Amniotic epithelial cell (primary cell): Measurements from ENCODE around the gene TMEM54.
A peak's percentile ranks its signal among the peaks of the same experiment; 100 is the strongest.

Source experiments
- DNase-seq: peaks from one replicate; pipeline ENCODE4 v3.0.0-alpha.2; 2010; ENCODE audit warnings: low read depth

Gene TMEM54

DNA sequence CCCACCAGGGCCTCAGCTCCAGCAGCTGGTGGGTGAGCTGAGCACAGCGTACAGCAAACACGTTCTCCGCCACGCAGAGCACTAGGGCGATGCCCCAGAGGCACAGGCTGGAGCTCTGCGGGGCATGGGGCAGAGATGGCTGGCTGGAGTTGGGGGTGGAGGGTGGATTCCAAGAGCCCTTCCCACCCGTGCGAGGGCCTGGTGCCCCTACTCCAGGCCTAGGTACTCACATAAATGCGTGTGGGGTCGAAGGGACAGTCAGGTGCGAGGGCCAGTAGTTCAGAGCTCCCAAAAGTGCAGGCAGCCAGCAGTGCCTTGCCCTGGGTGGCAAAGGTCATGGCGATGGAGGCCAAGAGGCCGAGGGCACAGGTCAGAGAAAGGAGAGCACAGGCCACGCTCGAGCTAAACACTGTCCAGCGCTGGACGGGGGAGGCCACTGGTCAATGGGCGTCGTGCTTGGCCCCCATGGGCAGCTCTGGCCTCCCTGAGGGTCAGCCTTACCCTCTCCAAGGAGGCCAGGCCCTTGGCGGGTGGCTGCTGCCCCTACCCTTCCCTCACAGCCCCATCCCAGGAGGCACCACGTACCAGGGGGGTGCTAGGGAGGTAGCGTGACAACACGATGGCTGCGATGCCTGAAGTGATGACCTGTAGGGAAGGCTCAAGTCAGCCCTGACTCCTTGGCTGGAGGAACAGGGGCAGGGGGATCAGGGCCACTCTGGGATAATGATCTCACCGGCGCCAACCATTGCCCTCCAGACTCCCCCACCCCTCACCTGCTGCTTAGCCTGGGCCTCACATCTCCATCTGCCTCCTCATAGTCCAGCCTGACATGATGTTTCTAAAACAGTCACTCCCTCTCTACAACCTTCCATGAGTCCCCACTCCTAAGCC lies 5.6 kb downstream of the TMEM54 start:
- no peak for DNase-seq

DNA sequence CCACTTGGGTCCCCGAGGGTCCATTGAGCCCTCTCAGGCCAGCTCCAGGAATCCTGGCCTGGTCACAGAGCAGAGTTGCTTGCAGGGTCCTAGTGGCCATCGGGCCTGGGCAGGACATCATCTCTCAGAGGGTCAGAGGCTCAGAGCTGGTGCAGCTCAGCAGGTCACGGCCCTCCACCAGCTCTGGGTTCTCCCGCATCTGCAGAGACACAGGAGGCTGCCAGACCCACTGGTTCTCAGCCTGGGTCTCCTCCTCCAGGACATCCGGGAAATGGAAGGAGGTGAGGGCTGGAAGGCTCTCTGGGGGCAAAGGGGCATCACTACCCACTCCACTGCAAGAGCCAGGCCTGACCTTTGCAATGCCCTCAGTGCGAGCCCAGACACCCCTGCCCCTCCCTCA lies 6.5 kb downstream of the TMEM54 start:
- no peak for DNase-seq

DNA sequence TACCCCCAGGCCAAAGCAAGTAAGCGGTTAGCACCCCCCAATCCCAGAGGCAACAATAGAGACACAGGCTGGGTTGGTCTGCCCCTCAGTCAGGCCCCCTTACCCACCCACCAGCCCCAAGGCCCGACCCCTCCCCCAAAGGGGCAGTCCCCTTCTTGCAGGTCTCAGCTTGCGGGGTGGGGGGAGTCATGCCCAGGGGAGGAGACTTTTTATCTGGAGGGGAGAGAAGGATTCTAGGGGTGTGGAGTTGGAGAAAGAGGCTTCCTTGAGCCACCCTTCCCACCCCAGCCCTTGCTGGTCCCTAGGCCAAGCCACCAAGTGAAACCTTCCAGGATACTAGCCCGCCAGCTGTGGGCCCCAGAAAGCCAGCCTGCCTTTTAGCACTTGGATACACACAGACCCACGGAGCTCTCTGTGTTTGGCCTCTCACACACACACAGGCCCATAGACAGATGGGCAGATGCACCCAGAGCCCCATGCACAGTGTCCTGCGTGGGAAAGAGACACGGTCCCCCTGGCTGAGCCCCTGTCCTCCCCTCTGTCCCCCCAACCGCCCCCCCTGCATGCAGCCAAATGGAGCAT lies 7.1 kb downstream of the TMEM54 start:
- no peak for DNase-seq

DNA sequence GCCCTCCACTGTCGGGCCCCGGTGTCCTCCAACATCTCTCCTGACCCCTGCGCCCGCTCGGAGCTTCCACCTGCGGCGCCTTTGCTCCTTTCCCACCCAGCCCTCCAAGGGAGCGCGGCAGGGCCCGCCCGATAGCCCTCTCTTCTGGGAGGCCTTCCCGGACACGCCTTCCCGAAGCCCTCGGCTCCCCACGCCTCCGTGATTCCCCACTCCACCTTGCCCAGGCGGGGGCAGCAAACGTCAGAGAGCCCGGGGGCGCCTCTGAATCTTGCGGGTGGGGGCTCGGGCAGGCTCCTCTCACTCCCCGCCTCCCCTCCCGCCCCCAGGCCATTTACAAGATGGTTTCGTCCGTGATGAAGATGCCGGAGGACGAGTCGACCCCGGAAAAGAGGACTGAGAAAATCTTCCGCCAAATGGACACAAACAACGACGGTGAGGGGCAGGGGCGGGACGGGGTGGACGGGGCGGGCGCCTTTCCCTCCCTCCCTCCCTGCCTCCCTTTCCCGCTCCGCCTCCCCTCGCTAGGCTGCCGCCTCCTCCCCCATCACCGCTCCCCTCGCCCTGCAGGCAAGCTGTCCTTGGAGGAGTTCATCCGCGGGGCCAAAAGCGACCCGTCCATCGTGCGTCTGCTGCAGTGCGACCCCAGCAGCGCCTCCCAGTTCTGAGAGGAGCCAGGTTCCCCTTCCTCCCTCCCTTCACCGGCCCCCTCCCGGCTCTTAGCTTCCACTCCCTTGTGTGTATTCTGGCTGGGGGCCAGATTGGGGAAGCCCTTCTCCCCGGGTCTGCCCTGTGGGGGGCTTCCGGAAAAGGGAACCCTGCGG lies 7.8 kb downstream of the TMEM54 start:
- DNase-seq, result peak; percentile 7

DNA sequence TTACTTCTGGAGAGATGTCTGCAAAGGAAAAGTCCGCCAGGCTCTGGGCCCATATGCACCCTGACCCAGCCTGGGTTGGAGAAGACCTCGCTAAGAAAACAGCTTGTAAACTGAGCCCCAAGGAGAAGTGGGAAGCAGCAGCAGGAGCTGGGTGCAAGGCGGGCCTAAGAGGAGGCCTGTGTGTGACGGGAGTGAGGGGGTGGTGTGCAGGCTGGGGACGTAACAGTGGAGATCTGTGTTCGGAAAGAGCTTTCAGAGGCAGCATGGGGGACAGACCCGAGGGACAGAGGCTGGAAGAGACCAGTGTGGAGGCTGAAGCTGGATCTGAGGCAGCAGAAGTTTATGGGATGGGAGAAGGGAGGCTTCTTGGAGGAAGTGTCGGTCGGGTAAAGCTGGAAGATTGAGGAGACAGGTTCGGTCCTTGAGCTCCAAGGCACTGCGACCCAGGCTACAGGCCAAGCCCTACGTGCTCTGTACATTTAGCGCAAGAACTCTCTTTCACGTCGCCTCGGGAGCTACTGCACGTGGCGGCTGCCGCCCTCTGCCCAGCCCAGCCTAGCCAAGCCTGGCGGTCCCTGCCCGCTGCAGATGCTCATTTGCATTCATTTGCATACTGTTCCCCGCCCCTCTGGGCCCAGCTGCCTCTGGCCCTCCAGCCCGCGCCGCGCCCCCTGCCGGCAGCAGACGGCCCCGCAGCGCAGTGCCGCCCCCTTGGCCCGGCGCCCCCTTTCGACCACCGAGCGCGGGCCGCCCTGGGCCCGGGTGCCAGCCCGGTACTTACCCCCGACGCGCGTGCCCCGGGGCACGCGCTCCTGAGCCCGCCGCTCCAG lies 8.6 kb downstream of the TMEM54 start:
- peak; percentile 11 for DNase-seq

DNA sequence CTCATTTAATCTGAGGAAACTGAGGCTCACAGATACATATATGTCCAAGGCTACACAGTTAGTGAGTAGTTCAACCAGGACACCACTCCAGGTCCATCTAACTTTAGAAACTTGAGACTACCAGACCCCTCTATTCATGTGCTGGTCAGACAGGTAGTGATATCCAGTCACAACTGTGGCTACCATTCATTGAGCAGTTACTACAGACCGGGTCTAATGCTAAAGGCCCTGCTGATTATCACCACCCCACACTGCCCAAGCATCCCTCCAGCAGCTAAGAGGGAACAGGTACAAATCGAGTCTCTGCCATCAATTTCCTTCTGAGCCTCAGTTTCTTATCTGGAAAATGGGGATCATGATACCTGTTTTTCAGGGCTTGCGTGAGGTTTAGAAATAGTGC lies 9.6 kb downstream of the TMEM54 start:
- DNase-seq, result no peak

DNA sequence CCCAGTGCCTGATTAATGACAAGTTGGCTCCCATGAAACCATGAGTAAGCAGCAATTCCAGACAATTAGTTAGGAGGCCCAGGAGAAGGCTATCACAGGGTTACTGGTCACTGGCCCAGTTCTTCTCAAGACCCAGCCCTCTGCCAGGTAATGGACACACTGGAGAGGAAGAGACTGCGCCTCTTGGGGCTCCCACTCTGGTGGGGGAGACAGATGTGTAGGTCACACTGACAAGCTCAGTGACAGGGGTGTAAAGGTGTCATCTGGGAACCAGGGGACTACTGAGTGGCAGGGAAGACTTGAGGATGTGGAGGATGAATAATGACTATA lies 10.0 kb downstream of the TMEM54 start:
- peak; percentile 8 for DNase-seq

DNA sequence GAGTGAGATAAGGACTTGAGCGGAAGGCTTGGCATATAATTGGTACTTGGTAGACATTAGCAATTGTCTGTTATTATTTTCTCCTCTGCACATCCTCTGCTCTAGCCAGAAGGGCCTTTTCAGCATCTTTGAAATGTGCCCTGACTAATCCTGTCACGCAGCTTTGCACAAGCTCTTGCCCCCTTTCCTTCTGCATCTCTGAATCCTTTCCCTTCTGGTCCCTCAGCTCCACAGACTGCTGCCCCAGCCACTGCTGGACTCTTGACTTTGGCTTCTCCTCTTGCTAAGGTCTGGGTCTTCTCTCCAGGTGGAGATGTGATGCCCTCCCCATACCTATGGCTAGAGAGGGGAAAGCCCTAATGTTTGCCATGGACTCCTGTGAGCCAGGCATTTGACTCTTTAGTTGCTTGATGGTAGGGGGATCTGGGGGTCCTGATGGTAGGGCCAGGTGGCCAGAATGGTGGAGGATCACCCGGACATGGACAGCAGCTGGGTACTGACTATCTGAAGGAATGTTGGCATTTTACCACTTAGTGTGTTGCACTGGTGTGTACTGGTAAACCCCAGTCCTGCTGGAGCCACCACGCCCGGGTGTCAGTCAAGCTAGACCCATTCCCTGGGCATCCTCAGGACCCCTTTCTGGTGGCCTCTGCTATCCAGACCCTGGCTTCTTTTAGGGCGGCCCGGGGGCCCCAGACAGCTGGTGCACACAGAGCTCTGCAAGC lies 10.5 kb downstream of the TMEM54 start:
- no peak for DNase-seq

DNA sequence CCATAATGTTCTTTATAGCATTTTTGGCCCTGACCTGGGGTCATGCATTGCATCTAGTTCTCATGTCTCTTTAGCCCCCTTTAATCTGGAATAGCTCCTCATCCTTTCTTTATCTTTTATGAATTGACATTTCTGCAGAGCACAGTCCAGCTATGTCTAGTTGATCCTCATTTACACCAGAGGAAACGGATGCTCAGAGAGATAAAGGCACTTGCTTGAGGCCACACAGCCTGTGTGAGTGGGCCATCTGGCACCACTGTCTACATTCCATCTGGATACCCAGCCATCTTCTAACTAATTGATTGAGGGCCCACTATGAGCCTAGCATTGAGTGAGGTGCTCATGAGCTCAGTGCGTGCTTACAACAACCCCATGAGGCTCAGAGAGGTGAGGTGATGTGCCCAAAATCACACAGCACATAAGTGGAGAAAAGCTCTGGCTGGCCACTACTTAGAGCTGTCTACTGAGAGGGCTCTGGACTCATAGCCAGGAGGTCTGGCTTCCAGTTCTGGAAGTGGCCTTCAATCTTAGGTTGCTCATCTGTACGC lies 11.4 kb downstream of the TMEM54 start:
- no peak for DNase-seq

DNA sequence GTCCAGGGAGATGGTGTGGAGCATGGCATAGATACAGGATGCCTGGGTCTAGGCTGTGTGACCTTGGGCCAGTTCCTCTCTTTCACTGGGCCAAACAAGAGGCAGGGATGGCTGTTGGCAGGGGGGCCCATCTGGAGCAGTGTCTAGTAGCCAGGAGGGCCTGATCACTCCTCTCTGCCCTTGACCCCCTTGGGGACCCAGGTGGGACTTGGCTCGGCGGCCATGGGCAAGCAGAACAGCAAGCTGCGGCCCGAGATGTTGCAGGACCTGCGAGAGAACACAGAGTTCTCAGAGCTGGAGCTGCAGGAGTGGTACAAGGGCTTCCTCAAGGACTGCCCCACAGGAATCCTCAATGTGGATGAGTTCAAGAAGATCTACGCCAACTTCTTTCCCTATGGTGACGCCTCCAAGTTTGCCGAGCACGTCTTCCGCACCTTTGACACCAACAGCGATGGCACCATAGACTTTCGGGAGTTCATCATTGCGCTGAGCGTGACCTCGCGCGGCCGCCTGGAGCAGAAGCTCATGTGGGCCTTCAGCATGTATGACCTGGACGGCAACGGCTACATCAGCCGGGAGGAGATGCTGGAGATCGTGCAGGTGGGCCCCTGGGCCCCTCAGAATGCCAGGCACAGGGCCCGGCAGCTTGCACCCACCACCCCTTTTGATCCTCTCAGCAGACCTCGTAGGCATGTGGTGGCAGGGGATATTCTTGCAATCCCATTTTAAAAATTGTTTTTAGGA lies 12.3 kb downstream of the TMEM54 start:
- DNase-seq, result no peak

DNA sequence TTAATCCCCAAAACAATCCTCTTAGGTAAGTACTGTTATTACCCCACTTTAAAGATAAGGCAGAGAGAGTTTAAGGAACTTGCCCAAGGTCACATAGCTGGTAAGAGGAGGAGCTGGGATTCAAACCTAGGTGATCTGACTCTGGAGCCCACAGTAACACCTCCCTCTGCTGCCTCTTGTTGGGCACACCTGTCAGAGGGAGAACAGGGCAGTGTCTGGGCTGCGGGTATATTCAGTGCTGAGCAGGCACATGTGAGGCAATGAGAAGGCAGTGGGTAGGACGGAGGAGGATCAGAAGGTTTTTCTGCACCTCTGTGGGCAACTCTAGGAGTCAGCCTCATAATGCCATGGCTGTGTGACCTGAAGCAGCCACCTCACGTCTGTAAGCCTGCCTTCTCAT lies 13.1 kb downstream of the TMEM54 start:
- DNase-seq, result no peak

DNA sequence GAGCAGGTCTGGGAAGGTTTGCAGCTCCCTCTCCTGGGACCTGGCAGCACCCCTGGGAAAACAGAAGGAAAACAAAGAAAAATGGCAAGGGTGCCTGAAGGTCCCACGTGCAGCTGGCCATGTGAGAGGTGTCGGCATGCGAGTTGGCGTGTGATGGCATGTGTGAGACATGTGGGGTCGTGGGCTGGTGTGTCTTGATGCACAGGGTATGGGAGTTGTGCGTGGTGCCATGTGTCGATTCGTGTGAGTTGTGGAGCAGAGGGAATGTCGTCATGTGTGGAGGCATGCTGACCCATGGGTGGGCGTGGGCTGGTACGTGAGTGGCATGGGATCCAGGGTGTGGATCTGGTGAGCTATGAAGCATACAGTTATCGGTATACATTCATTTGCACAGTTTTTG lies 13.6 kb downstream of the TMEM54 start:
- DNase-seq, result no peak

DNA sequence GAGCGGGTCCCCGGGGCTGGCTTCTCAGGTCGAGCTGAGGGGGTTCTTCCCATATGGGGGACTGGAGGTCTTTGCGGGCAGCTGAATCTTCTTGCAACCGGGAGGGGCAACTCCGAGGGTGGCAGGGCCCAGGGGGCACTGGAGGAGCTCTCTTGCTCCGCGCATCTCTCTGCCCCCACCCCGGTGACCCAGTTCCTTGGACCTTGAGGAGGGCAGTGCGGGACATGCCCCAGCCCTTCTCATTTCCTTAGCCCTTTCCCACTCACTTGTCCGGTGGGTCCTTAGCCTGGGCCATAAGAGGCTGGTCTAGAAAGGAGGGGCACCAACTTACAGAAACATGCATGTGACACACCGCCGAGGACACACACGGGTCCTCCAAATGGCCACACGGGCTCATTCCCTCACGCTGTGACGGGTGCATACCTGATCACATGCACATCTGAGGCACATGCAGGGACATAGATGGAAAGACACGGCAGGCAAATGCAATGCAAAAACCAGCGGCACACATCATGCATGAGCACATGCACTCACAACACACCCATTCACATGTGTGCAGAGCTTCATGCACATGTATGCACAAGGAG lies 14.3 kb downstream of the TMEM54 start:
- DNase-seq, result no peak

DNA sequence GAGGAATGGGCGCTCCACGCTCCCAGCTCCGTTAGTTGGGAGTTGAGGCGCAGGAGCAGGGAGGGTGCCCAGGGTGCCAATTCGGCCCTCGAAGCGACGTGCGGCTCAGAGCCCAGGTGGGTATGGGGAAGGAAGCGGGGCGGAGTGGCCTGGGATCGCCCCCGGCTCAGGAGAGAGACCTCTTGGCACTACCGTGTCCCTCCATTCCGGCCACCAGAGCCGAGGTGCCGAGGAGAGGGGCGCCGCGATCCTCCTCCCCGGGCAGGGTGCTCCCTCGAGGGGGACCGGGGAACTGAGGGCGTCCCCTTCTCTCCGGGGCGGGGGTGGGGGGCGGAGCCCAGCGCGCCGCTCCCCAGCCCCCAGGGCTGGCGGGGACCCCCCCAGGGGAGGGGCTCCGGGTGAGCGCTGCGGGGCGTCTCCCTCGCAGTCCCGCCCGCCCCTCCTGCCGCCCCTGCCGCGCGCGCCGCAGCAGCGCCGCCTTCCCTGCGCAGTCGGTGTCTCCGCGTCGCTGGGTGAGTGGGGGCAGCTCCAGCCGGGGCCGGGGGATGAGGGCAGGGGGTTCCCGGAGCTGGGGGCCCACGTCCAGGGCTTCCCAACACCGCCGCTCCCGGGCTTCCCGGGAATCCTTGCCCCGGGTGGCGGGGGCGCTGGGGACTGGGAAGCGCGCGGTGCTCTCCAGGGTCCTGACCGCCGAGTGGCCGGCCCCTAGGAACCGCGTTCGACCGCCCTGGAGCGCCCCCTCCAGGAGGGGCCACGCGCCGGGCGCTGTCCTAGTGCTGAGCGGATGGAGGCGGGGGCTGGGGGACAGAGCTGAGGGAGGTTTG lies 15.0 kb downstream of the TMEM54 start, which contains the start of gene HPCA:
Gene HPCA, plus strand, starts transcription at position 488 of the 824 bp plus-strand sequence. CDS start 2,408 bp downstream, outside the sequence.
- peak; percentile 38 for DNase-seq

DNA sequence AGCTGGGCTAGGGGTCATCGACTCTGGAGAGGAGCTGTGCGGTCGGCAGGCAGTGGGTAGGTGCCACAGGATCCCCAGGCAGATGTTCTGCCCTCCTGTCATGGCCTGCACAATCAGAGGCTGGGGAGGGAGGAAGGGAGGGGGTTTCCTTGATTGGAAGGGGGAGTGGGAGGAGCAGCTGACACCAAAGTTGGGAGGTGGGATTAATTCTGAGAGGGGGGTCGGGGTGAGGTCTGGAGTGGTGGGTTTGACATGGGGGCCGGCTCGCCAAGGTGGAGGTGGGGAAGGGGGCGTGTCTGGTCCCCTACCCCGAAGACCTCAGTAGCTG lies 15.5 kb downstream of the TMEM54 start:
- no peak for DNase-seq

DNA sequence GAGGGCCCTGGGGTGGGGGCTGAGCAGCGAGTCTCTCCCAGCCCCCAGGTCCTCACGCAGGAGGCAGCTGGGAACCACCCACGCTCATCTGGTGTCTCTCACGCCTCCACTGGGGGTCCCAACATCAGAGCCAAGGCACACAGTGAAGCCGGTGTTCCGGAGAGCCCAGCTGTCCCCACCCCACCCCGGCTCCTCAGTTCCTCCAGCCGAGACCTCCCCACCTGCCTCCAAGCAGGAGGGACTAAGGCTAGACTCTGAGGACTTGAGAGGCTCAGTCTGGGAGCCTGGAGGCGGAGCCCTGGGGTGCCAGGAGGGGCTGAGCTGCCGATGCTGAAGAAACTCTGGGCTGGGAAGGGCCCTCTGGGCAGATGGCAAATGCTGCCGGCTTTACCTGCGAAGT lies 16.5 kb downstream of the TMEM54 start:
- DNase-seq, result no peak

DNA sequence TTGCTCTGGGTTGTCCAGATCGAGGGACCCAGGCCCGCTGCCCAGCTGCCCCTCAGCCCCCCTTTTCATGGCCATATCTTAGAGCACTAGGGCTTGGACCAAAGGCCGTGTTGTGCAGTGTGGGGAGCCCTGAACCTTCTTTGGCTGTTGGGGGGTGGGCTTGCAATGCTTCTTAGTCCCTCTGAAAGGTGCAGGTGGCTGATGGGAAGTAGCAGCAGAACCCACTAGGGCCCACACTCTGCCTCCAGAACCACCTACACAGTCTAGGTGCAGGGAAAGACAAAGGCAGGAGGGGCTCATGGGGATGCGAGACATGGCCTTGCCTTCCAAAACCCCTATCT lies 17.2 kb downstream of the TMEM54 start:
- DNase-seq, result no peak

DNA sequence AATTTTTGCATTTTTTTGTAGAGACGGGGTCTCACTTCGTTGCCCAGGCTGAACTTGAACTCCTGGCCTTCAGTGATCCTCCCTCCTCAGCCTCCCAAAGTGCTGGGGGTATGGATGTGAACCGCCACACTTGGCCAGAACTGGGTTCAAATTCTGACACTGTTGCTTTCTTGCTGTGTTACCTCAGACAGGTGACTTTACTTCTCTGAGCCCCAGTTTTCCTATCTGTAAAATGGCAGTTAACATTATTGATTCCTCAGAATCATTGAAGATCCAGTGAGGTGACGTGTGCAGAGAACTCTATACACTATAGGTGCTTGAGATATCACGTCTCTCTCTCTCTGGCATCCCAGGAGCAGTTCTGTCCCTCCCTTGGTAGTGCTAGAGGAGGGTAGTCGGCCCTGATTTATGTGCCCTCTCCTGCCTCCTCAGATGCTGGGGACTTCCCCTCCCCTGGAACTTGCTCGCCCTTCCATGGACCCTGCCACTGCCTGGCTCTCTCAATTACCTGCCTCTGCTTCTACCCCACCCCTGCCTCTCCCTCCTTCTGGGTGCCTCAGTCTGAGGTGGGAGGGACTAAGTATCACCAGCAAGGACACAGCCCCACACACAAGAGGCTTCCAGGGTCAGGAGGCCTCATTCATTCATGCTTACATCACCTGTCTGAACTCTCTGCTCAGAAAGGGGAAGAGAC lies 17.7 kb downstream of the TMEM54 start:
- no peak for DNase-seq
